ENCODE results near the gene ATP5MK. TPM values are rescaled to one million over a fixed set of nuclear protein-coding genes. Genes with fewer than 3 reads are reported as not detected.

Gene ATP5MK
- polyA plus RNA-seq, 1 of the 3 experiments (the other 2 are of a cell fraction): 408 TPM

DNA sequence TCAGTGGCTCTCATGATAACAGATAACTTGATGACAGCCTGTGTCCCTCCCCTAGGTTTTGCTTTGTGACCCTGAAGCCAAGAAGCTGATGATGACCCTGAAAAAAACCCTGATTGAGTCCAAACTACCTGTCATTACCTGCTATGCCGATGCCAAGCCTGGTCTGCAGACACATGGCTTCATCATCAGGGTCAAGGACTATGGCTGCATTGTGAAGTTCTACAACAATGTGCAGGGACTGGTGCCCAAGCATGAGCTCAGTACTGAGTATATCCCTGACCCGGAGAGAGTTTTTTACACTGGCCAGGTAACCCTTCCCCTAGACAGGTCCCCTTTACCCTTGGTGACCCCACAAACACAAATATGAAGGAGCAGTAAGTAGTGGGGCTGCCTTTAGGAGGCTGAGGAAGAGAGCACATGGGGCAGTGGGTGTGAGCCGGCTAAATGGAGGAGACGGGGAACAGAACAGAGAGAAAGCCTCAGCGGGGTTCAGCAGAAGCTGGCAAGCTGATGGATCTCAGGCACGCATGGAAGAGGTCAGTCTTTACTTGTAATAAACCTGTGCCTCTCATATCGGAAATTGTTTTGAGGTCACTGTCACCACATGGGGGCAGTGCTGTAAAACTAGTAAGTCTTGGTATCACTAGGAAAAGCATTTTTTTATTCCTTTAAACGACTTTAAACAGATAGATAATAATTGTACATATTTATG is 20.3 kb upstream of the ATP5MK start:
- TF ChIP-seq EP300 (IDR thresholded peaks at IDR 0.05; ENCODE audit: borderline replicate concordance in 1 of 2, low read depth in 1 of 2, low read length in 1 of 2): no peak
- peak; percentile 69 for TF ChIP-seq RAD21 (IDR thresholded peaks at IDR 0.05; ENCODE audit: low read length)
- TF ChIP-seq, protein P1, sequence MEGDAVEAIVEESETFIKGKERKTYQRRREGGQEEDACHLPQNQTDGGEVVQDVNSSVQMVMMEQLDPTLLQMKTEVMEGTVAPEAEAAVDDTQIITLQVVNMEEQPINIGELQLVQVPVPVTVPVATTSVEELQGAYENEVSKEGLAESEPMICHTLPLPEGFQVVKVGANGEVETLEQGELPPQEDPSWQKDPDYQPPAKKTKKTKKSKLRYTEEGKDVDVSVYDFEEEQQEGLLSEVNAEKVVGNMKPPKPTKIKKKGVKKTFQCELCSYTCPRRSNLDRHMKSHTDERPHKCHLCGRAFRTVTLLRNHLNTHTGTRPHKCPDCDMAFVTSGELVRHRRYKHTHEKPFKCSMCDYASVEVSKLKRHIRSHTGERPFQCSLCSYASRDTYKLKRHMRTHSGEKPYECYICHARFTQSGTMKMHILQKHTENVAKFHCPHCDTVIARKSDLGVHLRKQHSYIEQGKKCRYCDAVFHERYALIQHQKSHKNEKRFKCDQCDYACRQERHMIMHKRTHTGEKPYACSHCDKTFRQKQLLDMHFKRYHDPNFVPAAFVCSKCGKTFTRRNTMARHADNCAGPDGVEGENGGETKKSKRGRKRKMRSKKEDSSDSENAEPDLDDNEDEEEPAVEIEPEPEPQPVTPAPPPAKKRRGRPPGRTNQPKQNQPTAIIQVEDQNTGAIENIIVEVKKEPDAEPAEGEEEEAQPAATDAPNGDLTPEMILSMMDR (IDR thresholded peaks at IDR 0.05): peak; percentile 79
- no peak for TF ChIP-seq ELF1 (IDR thresholded peaks at IDR 0.05)
- TF ChIP-seq MXI1 (IDR thresholded peaks at IDR 0.05; ENCODE audit: low read depth, low read length): no peak
- TF ChIP-seq JUND (IDR thresholded peaks at IDR 0.05): no peak
- TF ChIP-seq, protein P2, sequence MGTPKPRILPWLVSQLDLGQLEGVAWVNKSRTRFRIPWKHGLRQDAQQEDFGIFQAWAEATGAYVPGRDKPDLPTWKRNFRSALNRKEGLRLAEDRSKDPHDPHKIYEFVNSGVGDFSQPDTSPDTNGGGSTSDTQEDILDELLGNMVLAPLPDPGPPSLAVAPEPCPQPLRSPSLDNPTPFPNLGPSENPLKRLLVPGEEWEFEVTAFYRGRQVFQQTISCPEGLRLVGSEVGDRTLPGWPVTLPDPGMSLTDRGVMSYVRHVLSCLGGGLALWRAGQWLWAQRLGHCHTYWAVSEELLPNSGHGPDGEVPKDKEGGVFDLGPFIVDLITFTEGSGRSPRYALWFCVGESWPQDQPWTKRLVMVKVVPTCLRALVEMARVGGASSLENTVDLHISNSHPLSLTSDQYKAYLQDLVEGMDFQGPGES (IDR thresholded peaks at IDR 0.05; ENCODE audit: low read depth, low read length): no peak
- no peak for TF ChIP-seq FOXJ3 (CRISPR knock-in tag; IDR thresholded peaks at IDR 0.05)
- TF ChIP-seq FOXM1 (IDR thresholded peaks at IDR 0.05; ENCODE audit: low read depth): no peak
- peak; percentile 51 for TF ChIP-seq SMC3 (IDR thresholded peaks at IDR 0.05; ENCODE audit: low read depth, low read length)
- no peak overlapping the region for H3K27ac ChIP-seq (ENCODE audit: low read depth in 2 of 2, low read length in 1 of 2)
- no peak overlapping the region for H3K9ac ChIP-seq
- CTCF ChIA-PET: interaction anchor here (0.6 to 7.1 kb wide), 40 partner anchors 14 to 293 kb away, joined by 3 to 83 read pairs (median 4); partner anchors contain the start of gene CALHM1
- DNase-seq: peak; percentile 50
- no peaks in the 10 kb centered on the region for H3K4me1 ChIP-seq (ENCODE audit: control insufficient read depth in 1 of 2, insufficient read depth in 2 of 2, low read depth in 1 of 2, low read length in 1 of 2)
- 0 out of 2 replicates have a peak, but pooled peaks cover 4% of the 10 kb centered on the region for H4K20me1 ChIP-seq (ENCODE audit: insufficient read depth)
- H3F3A ChIP-seq (replicated peaks; ENCODE audit: insufficient read depth): peaks cover 3% of the 10 kb centered on the region
- 60% methylated on average over 8 of the region's 8 CpGs for WGBS (ENCODE audit: low lambda C conversion rate)
- H3K27me3 ChIP-seq (ENCODE audit: insufficient read depth): no peaks in the 10 kb centered on the region
- POLR2A ChIA-PET: no interaction called here
- no peaks in the 10 kb centered on the region for H3K9me3 ChIP-seq
- H3K9me2 ChIP-seq: no peaks in the 10 kb centered on the region
- H2AFZ ChIP-seq (ENCODE audit: low read depth): no peak overlapping the region
- no peak overlapping the region for H3K4me3 ChIP-seq (ENCODE audit: low read depth in 2 of 2, low read length in 1 of 2)
- H3K4me2 ChIP-seq: no peak overlapping the region
- peaks cover 72 to 83% of the 10 kb centered on the region in 2 experiments for H3K36me3 ChIP-seq (replicated peaks in 1 of 2; ENCODE audit: control insufficient read depth in 1 of 2, insufficient read depth in 2 of 2, low read length in 1 of 2)
- H3K79me2 ChIP-seq (ENCODE audit: insufficient read depth): no peaks in the 10 kb centered on the region; the same call in 1 of the 2 replicates

GRCh38 chr10:103415581-103415980 is 19.3 kb upstream of the ATP5MK start:
- H3K9me2 ChIP-seq: no peaks in the 10 kb centered on the region
- 0 out of 2 replicates have a peak, but pooled peaks cover 4% of the 10 kb centered on the region for H4K20me1 ChIP-seq (ENCODE audit: insufficient read depth)
- H3K9ac ChIP-seq: no peak overlapping the region
- H3K4me1 ChIP-seq (ENCODE audit: control insufficient read depth in 1 of 2, insufficient read depth in 2 of 2, low read depth in 1 of 2, low read length in 1 of 2): no peaks in the 10 kb centered on the region
- CTCF ChIA-PET: interaction anchor here (0.9 to 7.1 kb wide), 17 partner anchors 13 to 271 kb away, joined by 3 to 83 read pairs (median 5); no protein-coding TSS in a partner anchor
- 88% methylated on average over 8 of the region's 8 CpGs for WGBS (ENCODE audit: low lambda C conversion rate)
- H3K27ac ChIP-seq (ENCODE audit: low read depth in 2 of 2, low read length in 1 of 2): no peak overlapping the region
- no peak overlapping the region for H2AFZ ChIP-seq (ENCODE audit: low read depth)
- no peaks in the 10 kb centered on the region; the same call in 1 of the 2 replicates for H3K79me2 ChIP-seq (ENCODE audit: insufficient read depth)
- no peaks in the 10 kb centered on the region for H3K27me3 ChIP-seq (ENCODE audit: insufficient read depth)
- H3K9me3 ChIP-seq: no peaks in the 10 kb centered on the region
- POLR2A ChIA-PET: no interaction called here
- DNase-seq: no peak
- peaks cover 76 to 80% of the 10 kb centered on the region in 2 experiments for H3K36me3 ChIP-seq (replicated peaks in 1 of 2; ENCODE audit: control insufficient read depth in 1 of 2, insufficient read depth in 2 of 2, low read length in 1 of 2)
- H3K4me3 ChIP-seq (ENCODE audit: low read depth in 2 of 2, low read length in 1 of 2): no peak overlapping the region
- H3F3A ChIP-seq (replicated peaks; ENCODE audit: insufficient read depth): peaks cover 3% of the 10 kb centered on the region
- no peak overlapping the region for H3K4me2 ChIP-seq
- no peak for TF ChIP-seq TAF1 (IDR thresholded peaks at IDR 0.05; ENCODE audit: borderline replicate concordance, low read depth, low read length)
- TF ChIP-seq RCOR1 (IDR thresholded peaks at IDR 0.05; ENCODE audit: low read length): no peak
- TF ChIP-seq, protein P1 (IDR thresholded peaks at IDR 0.05): no peak
- no peak for TF ChIP-seq EZH2phosphoT487 (IDR thresholded peaks at IDR 0.05; ENCODE audit: borderline replicate concordance, low read depth)
- no peak for TF ChIP-seq USF2 (IDR thresholded peaks at IDR 0.05; ENCODE audit: borderline replicate concordance, low read depth, low read length)
- TF ChIP-seq USF1 (IDR thresholded peaks at IDR 0.05; ENCODE audit: borderline replicate concordance, low read depth): no peak
- no peak for TF ChIP-seq TEAD4 (IDR thresholded peaks at IDR 0.05; ENCODE audit: borderline replicate concordance, insufficient read depth)
- TF ChIP-seq NFIC (IDR thresholded peaks at IDR 0.05; ENCODE audit: borderline replicate concordance): no peak
